Non-pigmented ciliary epithelial cell (primary cell): ENCODE results near the gene POLD4.

Source experiments
- DNase-seq: peaks from one replicate; pipeline ENCODE4 v3.0.0-alpha.2; 2010; ENCODE audit warnings: low read depth

POLD4 gene

DNA sequence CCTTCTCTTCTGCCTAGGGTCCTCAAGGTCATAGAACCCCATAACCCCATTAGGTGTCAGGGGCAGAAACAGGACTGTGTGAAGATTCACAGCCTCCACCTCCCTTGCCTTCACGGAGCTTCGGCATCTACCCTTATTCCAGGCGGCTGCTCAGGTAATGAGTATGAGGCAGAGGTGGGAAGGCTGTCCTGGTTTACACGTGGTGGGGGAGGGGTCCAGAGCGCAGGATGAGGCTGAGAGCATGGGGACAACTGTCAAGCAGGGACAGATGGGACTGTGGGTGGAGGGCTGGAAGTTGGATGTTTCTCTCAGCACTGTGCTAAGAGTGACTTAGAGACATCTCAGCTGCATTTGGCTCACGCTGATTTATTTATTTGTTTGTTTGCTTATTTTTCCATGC is 34.2 kb upstream of the POLD4 start:
- no peak for DNase-seq

DNA sequence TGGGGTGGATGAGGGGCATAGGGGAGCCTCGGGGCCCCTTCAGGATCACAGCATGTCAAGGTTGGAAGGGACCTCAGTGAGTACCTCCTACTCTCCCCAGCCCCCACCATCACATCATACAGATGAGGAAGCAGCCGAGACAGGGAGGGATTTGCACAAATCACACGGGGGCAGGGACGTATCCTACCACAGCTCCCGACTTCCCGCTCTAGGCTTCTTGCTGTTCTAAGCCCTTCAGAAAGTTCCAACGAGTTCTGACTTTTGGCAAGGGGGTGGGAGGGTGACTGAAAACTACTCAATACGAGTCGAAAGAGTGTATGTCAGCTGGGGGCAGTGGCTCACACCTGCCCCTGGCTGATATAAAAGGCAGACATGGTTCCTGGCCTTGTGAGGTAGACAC is 33.7 kb upstream of the POLD4 start:
- no peak for DNase-seq

DNA sequence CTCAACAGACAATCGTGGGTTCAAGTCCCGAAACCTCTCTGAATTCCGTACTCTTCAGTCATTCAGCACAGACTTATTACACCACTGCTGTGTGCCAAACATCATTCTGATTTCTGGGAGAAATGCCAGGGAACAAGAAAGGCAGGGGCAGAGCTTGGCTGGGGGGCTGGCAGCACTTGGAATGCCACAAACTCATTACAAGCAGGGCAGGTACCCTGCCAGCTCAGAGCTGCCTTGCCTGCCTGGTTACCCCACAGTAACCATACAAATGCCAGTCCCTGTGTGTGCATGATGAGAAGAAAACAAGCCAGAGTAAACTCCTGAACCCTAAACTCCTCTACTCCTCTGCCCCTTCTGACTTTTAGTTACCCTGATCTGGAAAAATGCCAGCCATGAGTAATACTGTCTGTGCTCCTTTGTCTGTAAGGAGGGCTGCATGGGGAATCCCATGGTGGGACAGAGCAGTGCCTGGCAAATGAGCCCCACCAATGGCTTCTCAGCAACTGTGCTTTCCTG is 31.6 kb upstream of the POLD4 start:
- DNase-seq: no peak

DNA sequence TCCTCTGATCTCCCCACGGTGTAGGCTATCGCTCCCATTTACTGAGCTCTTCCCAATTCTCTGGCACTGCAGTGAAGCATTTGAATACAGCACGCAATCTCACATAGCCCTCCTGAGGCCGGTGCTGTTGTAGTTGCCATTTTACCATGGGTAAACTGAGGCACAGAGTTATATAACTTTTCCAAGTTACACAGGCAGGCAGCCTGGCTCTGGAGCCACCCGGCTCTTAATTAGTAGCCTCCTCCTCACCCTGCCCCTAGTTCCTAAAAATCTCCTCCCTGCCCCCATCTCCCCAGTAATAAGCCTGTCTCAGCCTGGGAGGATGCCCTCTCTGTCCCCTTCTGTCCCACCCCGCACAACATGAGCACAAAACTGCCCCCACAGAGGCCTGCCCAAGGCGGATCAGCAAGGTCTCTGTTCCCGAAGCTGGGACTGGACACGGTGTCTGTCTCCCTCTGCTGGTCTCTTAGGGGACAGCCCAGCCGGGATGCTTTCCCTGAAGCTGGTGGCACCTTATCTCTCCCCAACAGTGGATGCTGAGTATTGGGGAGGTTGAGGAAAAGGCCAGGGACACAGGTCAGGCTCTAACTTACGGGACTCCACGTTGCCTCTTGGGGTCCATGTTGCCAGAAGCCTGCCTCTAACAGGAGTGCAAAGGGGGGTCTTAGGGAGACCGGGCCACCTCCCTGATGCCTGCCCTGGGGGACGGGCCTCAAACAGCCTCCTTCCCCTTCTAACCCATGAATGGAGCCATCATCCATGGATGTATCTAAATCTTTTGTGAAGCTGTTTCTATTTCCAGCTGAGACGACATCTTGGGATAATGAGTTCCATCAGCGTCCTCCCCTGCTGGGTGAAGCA is 29.2 kb upstream of the POLD4 start:
- DNase-seq: no peak

DNA sequence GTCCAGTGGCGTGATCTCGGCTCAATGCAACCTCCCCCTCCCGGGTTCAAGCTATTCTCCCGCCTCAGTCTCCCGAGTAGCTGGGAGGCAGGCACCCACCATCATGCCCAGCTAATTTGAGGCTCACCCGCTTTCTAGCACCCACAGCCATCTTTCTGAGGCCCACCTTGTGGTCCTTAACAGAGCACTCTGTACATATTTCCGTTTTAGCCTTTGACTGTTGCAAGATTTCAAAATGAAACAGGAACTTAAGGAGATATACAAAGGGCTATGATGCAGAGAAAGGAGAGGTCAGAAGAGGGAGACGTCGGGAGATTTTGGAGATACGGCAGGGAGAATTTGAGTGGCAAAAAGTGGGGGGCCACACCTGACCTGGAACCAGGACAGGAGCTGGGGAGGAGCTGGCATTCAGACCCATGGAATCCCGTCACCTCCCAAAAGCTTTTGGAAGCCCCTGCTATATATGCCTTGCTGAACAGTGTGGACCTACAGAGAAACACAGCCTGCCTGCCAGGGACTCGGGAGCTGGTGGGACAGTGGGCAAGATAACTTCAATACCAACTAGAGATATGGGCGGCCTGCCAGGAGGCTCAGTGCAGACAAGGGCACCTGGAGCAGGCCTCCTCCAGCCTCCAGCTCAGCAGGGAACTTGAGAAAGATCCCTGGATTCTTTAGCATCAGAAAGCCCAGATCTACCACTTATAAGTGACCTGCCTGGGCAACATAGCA is 28.1 kb upstream of the POLD4 start:
- no peak for DNase-seq

DNA sequence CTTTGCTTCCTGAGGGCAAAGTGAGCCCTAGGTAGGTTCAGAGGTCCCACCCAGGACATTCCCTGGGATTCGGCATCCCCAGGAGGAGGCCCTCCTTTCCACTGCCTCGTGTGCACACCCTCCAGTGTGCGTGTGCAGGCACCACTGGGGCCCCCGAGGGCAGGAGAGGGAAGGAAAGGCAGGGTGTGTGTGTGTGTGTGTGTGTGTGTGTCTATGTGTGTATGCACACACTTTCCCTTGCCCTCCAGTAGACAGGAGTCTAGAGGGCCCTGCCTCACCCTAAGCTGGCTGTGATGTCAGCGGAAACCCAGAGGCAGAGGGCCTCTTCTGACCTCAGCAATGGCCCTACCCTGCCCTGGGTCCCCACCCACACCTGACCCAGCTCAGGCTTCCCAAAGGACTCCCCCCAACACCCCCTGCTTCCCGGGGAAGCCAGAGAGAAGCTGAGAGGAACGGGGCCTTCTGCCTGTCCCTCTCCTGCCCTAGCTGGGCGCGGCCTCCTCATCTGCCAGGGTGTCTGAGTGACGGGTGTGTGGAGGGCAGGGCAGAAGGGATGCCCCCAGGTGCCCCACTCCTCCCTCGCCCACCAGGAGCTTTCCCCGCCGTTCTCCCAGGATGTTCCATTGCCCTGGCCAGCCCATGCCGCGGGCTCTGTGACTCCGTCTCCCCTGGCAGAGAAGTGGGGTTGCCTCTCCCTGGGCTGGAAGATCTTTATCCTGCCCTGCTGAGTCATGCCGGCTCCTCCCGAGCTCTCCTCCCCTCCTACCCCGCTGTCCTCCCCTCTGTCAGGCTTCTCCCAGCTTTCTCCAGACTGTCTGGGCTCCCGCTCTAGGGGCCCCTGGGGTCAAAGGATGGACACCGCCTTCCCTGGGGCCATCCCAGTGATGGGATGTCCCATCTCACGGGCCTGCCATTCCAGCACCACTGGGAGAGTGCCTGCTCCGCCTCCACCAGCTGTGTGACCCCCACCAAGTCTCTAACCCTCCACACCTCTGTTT is 26.0 kb upstream of the POLD4 start:
- DNase-seq: no peak

DNA sequence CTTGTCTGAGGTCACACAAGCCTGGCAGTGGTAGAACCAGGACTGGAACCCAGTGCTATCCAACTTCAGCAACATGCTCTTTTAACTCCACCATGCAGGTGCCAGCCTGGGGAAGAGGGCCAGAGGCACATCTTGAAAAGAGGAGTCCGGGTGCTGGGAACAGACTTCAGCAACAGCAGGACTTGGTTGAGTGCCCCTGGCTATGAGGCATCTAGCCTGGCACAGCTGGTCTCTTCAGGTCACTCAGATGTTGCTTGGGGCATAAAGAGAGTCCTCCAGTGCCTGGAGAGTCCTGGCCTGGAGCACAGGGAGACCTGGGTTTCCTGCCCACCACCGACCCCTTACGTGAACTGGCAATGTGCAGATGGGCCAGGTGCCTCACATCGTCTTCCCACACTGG is 25.2 kb upstream of the POLD4 start:
- no peak for DNase-seq

DNA sequence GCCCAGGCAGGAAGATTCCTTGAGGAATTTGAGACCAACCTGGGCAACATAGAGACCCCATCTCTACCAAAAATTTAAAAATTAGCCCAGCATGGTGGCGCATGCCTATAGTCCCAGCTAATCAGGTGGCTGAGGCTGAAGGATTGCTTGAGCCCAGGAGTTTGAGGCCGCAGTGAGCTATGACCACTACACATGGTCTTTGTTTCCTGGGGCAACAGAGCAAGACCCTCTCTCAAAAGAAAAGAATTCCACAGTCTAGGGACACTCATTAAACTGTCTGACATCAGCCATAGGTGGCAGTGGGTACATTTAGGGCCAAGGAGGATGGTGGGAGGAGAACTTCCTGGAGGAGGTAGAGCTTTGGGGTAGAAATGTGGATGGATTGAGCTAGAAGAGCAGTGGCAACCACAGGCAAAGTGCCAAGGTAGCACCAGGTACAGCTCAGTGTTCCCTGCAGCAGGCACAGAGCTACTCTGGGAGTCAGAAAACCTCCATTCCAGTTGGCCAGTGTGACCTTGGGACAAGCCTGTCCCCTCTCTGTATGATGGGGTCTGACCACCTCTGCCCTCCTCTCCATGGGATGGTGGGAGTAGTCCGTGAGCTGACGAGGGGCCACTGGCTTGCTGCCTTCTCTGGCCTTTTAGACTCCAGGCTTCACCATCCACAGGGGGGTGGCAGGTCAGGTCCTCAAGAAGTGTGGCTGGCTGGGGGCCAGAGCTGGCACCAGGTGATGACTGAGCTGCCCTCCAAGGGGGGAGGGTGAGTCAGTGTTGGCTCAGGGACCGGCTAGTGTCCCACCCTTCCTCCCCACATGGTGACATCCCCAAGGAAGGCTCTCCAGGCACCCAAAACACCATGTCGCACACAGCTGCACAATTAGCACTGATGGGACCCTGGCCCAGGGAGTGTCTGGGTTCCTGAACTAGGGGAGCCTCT is 23.8 kb upstream of the POLD4 start:
- no peak for DNase-seq

DNA sequence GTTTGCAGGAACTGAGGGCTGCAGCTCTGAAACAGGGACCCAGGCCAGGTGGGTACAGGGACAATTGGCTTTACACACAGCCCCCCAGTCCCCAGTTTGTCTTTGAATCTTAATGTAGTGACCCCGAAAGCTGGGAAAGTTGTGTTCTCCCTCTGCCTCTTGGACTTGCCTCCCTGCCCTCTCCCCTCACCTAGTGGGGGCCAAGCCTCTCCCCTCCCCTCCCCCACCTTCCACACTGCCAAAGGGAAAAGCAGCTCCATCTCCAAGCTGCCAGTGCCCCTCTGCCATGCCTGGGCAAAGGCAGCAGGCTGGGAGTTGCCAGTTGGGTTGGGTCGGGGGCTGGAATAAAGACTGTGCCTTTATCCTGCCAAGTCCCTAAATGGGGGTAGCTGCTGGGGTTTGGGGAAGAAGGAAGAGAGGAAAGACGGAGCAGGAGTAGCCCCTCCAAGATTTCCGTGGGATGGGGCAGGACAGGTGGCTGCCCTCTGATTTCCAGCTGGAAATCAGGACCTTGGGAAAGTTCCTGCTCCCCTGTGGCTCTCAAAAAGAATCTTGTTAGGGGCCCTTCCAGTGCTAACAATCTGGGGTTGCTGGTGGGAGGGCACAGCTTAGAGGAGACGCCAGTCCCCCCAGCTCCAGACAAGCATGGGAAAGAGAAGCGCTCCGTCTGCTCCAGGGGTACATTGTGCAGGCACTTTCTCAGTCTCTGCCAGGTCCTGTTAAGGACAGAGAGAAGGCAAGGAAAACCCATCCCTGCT is 22.9 kb upstream of the POLD4 start:
- DNase-seq: no peak

DNA sequence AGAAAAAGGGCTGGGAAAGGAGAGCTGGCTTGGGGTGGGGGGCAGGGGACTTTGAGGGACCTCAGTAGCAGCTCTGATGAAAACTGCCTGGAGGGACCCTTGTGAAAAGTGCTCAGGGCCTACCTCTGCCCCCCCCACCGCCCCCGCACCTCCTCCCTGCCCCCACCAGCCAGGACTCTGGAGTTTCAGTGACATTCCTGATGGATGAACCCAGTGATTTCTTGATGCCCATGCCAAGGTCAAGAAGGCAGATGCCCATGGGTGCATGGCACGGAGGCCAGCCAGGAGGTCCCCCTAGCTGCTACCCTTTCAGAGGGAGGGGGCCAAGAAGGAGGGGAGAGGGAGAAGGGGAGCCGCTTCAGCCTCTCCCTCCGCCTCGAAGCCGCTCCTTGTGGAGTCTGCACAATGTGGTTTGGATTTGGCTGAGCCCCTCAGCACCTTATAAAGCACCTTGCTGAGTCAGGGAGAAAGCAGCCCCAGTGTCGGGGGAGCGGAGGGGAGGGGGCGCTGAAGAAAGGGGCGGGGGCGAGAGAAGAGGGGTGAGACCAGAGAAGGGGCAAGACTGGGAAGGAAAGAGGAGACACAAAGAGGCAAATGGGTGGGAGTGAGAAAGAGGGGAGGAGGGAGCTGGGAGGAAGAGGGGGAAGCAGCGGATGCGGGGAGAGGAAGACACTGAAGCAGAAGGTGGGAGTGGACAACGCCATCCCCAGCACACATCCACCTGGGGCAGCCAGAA is 22.1 kb upstream of the POLD4 start:
- no peak for DNase-seq

DNA sequence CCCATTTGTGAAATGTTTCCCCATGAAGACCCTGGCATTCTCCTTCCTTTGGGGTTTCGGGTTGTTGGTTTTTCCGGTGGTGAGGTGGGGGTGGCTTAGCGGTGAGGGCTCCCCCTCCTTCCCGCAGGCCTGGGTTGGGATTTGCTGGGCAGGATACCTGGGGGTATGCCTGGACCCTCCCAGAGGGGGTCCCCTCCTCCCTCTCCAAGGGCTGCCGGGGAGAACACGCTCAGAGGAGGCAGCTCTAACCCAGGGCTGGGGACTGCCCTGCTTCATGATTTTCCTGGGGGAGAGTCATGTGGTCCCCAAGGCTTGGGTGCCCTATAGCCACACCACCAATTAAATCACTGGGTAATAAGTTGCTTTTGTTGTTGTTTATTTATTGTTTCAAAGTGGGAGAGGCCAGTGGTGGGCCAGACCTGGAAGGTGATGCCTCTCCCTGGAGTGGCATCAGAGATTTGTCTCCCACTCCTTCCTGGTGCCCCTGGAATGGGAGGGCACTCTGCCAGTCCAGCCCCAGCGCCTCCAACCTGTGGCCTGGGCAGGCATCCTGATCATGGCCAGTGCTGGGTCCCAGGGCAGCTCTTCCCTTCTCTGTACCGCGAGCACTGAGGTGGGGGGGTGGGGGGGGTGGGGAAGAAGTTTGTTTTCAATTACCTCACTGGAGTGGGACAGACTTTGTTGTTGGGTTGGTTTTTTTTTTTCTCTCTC is 21.4 kb upstream of the POLD4 start:
- no peak for DNase-seq

DNA sequence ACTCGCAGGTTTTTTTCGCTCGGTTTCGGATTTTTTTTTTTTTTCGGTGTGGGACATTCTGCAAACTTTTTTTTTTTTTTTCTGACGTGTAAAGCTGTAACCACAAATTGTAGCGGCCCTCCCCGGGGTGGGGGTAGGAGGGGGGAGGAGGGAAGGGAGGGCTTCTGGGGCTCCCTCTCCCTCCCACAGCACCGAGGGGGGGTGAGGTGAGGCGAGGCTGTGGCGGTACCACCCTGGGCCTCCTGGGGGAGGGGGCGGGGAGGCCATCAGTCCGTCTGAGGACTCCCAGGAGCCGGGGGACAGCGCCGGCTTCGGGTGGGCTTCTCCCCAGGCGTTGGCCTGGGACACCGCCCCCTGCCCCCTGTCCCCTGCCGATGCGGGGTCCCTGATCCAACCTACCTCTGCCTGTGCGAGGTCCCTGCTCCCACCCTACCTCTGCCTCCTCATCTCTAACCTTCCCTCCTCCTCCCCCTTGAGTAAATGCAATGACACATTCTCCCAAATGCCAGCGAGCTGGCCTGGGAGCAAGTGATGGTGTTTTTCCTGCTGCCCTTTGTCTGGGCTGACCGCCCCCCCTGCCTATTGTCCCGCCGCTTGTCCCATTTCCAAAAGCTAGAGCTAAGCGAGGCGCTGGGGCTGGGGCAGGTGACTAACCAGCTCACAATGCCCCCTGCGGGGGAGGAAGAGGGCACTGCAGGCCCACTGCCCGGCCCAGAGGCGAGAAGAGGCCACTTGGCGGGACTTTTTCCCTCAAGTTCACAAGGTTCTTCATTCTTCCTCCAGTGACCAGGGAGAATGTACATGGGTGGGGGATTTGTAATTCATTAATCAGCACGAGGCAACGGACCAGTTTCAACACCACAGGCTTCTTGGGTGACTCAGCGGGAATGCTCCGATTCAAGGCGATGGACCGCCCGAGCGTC is 20.6 kb upstream of the POLD4 start:
- DNase-seq: peak; percentile 77

DNA sequence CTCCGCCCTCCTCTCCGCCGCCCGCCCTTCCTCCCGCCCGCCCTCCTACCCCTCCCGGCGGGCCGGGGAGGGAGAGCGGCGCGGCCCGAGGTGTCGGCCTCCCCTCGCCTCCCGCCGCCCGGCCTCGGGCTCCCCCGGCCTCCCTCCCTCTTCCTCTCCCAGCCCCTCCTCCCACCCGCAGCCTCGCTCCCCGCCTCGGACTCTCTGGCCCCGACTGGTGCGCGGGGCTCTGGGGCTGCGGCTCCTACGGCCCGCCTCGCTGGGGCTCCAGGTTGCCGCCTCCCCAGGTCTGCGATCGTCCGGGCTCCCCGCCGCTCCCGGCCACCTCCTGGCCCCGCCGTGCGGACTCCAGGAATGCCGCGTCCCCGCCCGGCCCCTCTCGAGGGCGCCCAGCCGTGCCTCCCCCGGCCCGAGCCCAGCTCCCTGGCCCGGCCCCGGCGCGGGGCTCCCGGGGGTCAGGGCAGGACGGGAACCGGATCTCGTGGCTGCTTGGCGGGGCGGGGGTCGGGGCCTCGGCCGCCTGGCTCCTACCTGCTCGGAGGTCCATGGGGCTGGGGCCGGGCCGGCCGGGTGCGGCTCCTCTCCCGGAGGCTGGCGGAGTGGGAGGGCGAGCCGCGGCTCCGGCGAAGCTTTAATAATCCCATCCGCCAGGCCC is 19.8 kb upstream of the POLD4 start, which contains the start of gene CLCF1:
Gene CLCF1, minus strand, starts transcription at position 606 of the 655 bp plus-strand sequence. Its CDS starts 59 bp downstream, at position 547.
- DNase-seq: no peak

DNA sequence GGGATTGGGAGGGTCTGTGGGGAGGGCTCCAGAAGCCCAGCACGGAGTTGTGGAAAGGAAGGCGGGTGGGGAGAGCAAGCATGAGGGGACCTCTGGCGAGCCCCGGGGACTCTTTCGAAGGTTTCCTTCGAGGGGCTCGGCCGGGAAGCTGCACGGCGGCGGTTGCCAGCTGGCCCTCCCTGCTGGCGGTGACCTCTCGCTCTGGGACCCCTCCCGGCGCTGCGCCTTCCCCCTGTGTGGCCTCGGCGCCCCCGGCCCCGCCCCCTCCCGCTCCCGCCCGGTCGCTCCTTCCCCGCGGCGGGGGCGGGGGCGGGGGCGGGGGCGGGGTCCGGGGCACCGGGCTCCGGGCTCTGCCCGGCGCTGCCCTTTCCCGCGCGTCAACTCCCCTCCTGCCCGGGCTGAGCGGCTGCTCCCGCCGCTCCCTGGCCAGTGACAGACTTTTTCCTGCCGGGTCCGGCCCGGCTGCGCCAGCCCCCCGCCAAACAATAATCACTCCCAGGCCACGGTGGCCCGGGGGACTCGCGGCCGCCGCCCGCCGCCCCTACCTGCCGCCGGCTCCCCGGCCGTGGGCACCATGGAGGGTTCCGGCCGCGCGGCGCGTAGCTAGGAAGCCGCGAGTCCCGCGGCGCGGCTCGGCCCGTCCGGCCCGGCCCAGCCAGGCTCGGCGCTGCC is 19.1 kb upstream of the POLD4 start:
- no peak for DNase-seq

DNA sequence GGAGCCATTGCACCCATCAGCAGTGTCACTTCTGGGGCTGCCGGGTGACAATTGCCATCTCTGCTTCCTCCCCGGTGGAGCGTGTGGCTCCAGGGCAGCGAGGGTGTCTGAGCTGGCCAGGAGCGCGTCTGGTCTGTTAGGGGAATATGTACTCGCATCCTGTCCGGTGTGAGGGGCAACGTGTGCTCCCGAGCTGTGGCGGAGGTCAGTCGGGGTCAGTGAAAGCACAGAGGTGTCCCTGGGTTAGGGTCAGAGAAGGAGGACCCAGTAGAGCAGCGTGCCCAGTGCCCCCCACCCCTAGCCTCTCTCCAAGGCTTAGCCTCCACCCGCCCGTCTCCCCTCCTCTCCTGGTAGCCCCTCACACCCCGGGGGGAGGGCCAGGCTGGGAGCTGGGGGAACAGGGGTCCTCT is 18.6 kb upstream of the POLD4 start:
- no peak for DNase-seq

DNA sequence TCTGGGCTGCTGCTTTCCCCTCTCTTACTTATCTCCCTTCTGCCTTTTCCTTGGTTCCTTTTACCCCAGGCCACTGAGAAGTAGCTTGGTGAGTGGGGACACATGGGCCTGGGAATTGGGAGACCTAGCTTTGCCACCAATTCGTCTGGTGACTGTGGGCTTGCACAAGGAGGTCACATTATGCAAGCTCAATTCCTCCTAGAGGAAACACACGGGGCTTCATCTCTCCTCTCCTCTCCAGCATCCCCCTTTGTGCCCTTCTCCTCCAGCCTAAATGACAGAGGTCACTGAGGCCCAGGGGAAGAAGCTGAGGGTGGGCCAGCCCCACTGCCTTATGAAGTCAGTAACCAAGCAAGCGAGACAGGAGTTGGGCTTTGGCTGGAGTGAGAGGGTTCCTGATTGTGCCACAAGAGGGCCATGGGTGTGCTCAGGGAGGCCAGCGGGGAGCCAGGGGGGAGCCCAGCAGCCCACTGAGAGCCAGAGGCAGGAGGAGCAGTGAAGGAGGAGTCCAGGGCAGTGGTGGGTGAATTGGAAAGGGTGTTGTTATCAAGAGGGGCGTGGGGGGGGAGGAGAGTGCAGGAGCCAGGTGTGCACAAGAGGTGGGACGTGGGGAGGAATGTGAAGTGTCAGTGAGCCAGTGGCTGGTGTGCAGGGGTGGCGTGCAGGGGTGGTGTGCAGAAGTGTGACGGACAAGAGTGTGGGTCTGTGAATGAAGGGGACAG is 18.0 kb upstream of the POLD4 start:
- no peak for DNase-seq
